Mucosa of rectum (tissue), 2 donors: ENCODE results near the gene TSPYL2.

ENCODE experiments used
- H3K27ac ChIP-seq, 2 donors: one replicate each; pipeline ENCODE4 v1.7.0; 2013; ENCODE audit warnings: inconsistent platforms in 2 of 2, low read depth in 2 of 2, low read length in 2 of 2
- H3K27me3 ChIP-seq, 2 donors: one replicate each; pipeline ENCODE4 v1.7.0; 2013; ENCODE audit warnings: low read length in 2 of 2; ENCODE audit not compliant: control insufficient read depth in 2 of 2, insufficient read depth in 2 of 2
- H3K36me3 ChIP-seq, 2 donors: one replicate each; pipeline ENCODE4 v1.7.0; 2013; ENCODE audit warnings: low read length in 2 of 2; ENCODE audit not compliant: control insufficient read depth in 2 of 2, insufficient read depth in 2 of 2
- H3K4me1 ChIP-seq, 2 donors: one replicate each; pipeline ENCODE4 v1.7.0; 2013; ENCODE audit warnings: low read length in 2 of 2, mild to moderate bottlenecking in 1 of 2; ENCODE audit not compliant: control insufficient read depth in 2 of 2, insufficient read depth in 2 of 2
- H3K4me3 ChIP-seq, 2 donors: one replicate each; pipeline ENCODE4 v1.7.0; 2013; ENCODE audit warnings: low read length in 2 of 2
- H3K9ac ChIP-seq, 2 donors: one replicate each; pipeline ENCODE4 v1.7.0; 2013; ENCODE audit warnings: low read length in 2 of 2, low read depth in 1 of 2, mild to moderate bottlenecking in 1 of 2
- H3K9me3 ChIP-seq, 2 donors: one replicate each; pipeline ENCODE4 v1.7.0; 2013; ENCODE audit warnings: low read length in 2 of 2; ENCODE audit not compliant: control insufficient read depth in 2 of 2
- donor health status: healthy.
- donor health status: Normal muscosa, but diverticular disease.

The TSPYL2 gene

GRCh38 chrX:53081925-53082772, at the start of gene TSPYL2:
Gene TSPYL2, plus strand, starts transcription at chrX:53082367. Its CDS starts 132 bp downstream, at chrX:53082499.
- Histone ChIP-seq H3K36me3 (peaks cover 0 to 2% of the 10 kb centered on the region in 2 donors), H3K9me3 (no peaks in the 10 kb centered on the region), H3K4me3 (peak within 1 kb of the TSS; percentile 59 to 70), H3K9ac (peak within 1 kb of the TSS; percentile 32 to 62), H3K27ac (peak within 1 kb of the TSS; percentile 67 to 84), H3K27me3 (peaks cover 0 to 2% of the 10 kb centered on the region in 2 donors), H3K4me1 (no peaks in the 10 kb centered on the region)

GRCh38 chrX:53036149-53036548, 46.0 kb upstream of the TSPYL2 start:
- H3K4me3 ChIP-seq = no peak overlapping the region
- no peak overlapping the region for H3K27ac ChIP-seq
- H3K9ac ChIP-seq = no peak overlapping the region
- H3K9me3 ChIP-seq = no peaks in the 10 kb centered on the region
- H3K27me3 ChIP-seq = peaks cover 6 to 8% of the 10 kb centered on the region in 2 donors
- no peaks in the 10 kb centered on the region for H3K4me1 ChIP-seq
- H3K36me3 ChIP-seq = no peaks in the 10 kb centered on the region

- peaks cover 8 to 14% of the 10 kb centered on the region in 2 donors for H3K27me3 ChIP-seq
- H3K9ac ChIP-seq = no peak overlapping the region
- no peaks in the 10 kb centered on the region for H3K9me3 ChIP-seq
- no peaks in the 10 kb centered on the region for H3K36me3 ChIP-seq
- H3K27ac ChIP-seq = no peak overlapping the region
- H3K4me1 ChIP-seq = no peaks in the 10 kb centered on the region
- H3K4me3 ChIP-seq = no peak overlapping the region
These were observed 42.9 kb upstream of the TSPYL2 start for GRCh38 chrX:53039236-53039635.

- Histone ChIP-seq H3K9me3 (no peaks in the 10 kb centered on the region), H3K4me1 (no peaks in the 10 kb centered on the region), H3K4me3 (no peak overlapping the region), H3K27me3 (peaks cover 0 to 10% of the 10 kb centered on the region in 2 donors), H3K9ac (no peak overlapping the region), H3K36me3 (no peaks in the 10 kb centered on the region), H3K27ac (no peak overlapping the region)
These were observed 37.2 kb upstream of the TSPYL2 start for GRCh38 chrX:53044995-53045394.

- H3K4me1 ChIP-seq = no peaks in the 10 kb centered on the region
- no peak overlapping the region for H3K9ac ChIP-seq
- no peaks in the 10 kb centered on the region for H3K9me3 ChIP-seq
- H3K27me3 ChIP-seq = peaks cover 0 to 11% of the 10 kb centered on the region in 2 donors
- no peak overlapping the region for H3K27ac ChIP-seq
- no peaks in the 10 kb centered on the region for H3K36me3 ChIP-seq
- no peak overlapping the region for H3K4me3 ChIP-seq
These were observed 34.9 kb upstream of the TSPYL2 start for GRCh38 chrX:53047228-53047627.

GRCh38 chrX:53048169-53049126, 33.7 kb upstream of the TSPYL2 start, which contains the start of gene GPR173:
Gene GPR173, plus strand, starts transcription at chrX:53048789. Its CDS starts 27,833 bp downstream, at chrX:53076622.
- Histone ChIP-seq H3K4me3 (peak within 1 kb of the TSS; percentile 20 to 34), H3K9me3 (no peaks in the 10 kb centered on the region), H3K36me3 (no peaks in the 10 kb centered on the region), H3K9ac (no peak within 1 kb of the TSS), H3K4me1 (no peaks in the 10 kb centered on the region), H3K27me3 (peaks cover 0 to 7% of the 10 kb centered on the region in 2 donors), H3K27ac (no peak within 1 kb of the TSS)

GRCh38 chrX:53049127-53049517, 33.0 kb upstream of the TSPYL2 start:
- Histone ChIP-seq H3K9ac (no peak overlapping the region), H3K4me1 (no peaks in the 10 kb centered on the region), H3K36me3 (no peaks in the 10 kb centered on the region), H3K27ac (no peak overlapping the region), H3K4me3 (peak overlapping the region; percentile 2 to 34), H3K9me3 (no peaks in the 10 kb centered on the region), H3K27me3 (peaks cover 0 to 4% of the 10 kb centered on the region in 2 donors)

- Histone ChIP-seq H3K27me3 (peaks cover 6 to 10% of the 10 kb centered on the region in 2 donors), H3K36me3 (no peaks in the 10 kb centered on the region), H3K27ac (no peak overlapping the region), H3K4me1 (no peaks in the 10 kb centered on the region), H3K9me3 (no peaks in the 10 kb centered on the region), H3K9ac (no peak overlapping the region), H3K4me3 (no peak overlapping the region)
These were observed 31.3 kb upstream of the TSPYL2 start for GRCh38 chrX:53050841-53051240.

GRCh38 chrX:53055244-53055849, 26.8 kb upstream of the TSPYL2 start:
- H3K27me3 ChIP-seq = peaks cover 6 to 10% of the 10 kb centered on the region in 2 donors
- no peak overlapping the region for H3K27ac ChIP-seq
- H3K9me3 ChIP-seq = no peaks in the 10 kb centered on the region
- no peaks in the 10 kb centered on the region for H3K36me3 ChIP-seq
- H3K9ac ChIP-seq = no peak overlapping the region
- H3K4me3 ChIP-seq = no peak overlapping the region
- H3K4me1 ChIP-seq = no peaks in the 10 kb centered on the region
